ENCODE measurements around the gene SMIM26.
A peak's percentile ranks its signal among the peaks of the same experiment; 100 is the strongest.
"Not testable (repeated sequence)": the region's sequence is repeated elsewhere in the genome, so short reads cannot be mapped to it uniquely, and the experiment has no call there.

SMIM26 gene

DNA sequence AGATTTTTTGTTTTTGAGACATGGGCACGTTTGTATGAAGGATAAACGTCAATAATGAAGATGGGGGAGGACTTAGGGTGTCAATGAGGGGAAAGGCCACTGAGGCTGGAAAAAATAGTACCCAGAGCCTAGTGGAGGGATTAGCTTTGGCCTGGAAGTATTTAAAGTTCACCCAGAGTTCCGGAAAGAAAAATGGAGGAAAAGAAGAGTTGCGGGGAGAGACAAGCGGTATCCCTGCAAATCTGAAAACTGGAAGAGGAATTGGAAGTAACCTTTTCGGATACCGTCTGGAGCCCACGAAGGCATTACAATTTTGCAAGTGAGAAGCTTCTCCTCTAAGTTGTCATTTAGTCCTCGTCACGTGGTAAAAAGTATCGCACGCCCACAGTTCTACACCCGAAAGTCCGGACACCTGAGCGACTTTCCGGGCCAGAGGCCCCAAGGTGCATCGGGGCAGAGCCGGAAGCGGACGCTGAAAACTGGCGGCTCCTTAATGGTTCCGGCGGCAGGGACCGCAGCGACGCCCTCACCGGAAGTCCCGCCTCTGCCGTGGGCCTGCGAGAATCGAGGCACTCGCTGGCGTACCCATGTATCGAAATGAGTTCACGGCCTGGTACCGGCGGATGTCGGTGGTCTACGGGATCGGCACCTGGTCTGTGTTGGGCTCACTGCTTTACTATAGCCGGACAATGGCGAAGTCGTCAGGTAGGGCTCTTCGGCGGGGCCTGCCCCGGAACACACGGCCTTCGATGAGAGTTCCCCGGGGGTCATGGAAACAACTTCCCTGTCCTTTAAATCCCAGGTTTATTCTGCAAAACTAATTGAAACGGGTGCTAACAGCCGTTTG, at the start of gene SMIM26:
Gene SMIM26 (plus strand): TSS at position 541 of the 847 bp plus-strand sequence. CDS start 47 bp downstream, at position 588.
- DNase-seq (ENCODE audit: low read depth in 2 of 2) = peak; percentile 59 to 62

GRCh38 chr20:18522066-18522465, 45.2 kb upstream of the SMIM26 start:
- not testable (repeated sequence) for DNase-seq (ENCODE audit: low read depth in 2 of 2)

GRCh38 chr20:18523066-18523465, 44.2 kb upstream of the SMIM26 start:
- no peak for DNase-seq (ENCODE audit: low read depth in 2 of 2)

DNA sequence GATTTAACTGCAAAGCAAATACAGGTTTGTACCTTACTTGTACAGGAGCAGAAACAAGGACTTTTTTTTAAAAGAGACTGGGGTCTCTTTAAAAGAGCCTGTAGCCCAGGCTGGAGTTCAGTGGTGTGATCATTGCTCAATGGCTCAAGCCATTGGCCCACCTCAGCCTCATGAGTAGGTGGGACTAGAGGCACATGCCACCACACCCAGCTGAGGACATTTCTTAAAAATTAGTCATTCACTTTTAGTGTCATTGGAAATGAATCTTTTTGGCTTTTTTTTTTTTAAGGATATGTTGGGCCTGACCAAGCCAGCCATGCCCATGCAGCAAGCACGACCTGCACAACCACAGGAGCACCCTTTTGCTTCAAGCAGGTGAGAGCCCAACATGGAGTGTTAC, 42.6 kb upstream of the SMIM26 start:
- DNase-seq (ENCODE audit: low read depth in 2 of 2) = no peak

DNA sequence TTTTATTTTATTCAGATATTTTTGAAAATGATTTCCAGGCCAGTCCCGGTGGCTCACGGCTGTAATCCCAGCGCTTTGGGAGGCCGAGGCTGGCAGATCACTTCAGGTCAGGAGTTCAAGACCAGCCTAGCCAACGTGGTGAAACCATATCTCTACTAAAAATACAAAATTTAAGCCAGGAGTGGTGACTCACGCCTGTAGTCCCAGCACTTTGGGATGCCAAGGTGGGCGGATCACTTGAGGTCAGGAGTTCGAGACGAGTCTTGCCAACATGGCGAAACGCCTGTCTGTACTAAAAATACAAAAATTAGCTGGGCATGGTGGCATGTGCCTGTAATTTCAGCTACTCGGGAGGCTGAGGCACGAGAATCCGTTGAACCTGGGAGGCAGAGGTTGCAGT, 40.5 kb upstream of the SMIM26 start:
- DNase-seq (ENCODE audit: low read depth in 2 of 2) = not testable (repeated sequence)

DNA sequence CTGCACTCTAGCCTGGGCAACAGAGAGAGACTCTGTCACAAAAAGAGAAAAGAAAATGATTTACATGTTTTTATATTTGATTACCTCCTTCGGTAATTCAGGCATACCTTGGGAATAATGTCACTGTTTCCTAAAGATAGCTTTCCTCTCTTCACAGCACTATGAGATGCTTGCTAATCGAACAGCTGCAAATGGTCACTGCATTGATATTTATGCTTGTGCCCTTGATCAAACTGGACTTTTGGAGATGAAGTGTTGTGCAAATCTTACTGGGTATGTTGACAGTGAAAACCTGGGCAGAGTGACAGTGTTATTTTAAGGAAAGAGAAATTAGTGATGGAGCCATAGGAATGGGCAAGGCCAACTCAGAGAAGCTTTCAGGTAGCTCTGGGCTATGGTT, 39.9 kb upstream of the SMIM26 start:
- no peak for DNase-seq (ENCODE audit: low read depth in 2 of 2)

- no peak for DNase-seq (ENCODE audit: low read depth in 2 of 2)
Observed at GRCh38 chr20:18527836-18528235, 39.4 kb upstream of the SMIM26 start.

DNA sequence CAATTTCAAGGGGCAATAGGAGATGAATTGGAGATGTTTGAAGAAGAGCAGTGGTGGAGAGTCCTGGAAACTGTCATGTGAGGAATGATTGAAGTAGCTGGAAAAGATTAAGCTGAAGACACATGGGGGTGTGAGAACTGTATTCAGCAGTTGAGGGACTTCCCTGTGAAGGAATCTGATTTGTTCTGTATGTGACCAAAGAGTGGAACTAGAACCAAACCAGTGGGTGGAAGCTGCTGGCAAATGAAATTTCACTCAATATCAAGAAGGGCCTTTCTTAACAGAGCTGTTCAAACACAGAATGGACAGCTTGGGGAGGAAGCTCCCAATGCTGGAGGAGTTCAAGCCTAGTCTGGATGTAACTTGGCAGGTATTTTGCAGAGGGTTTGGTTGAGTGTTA, 38.2 kb upstream of the SMIM26 start:
- no peak for DNase-seq (ENCODE audit: low read depth in 2 of 2)

DNA sequence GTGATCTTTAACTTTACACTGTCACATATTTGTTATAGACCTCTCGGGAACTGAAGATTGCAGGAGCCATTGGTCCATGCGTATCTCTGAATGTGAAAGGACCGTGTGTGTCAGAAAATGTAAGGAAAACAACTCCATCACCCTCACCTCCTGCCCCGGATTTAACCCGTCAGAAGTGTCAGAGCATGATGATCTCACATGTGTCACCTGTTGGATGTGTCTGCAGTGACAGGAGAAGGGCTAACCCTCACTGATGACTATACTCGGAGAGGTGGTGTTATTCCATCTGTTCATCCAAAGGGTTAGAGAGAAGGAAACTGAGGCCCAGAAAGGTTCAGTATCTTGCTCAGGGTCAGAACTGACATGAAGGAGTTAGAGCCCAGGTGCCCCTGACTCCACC, 34.6 kb upstream of the SMIM26 start:
- DNase-seq (ENCODE audit: low read depth in 2 of 2) = no peak

DNA sequence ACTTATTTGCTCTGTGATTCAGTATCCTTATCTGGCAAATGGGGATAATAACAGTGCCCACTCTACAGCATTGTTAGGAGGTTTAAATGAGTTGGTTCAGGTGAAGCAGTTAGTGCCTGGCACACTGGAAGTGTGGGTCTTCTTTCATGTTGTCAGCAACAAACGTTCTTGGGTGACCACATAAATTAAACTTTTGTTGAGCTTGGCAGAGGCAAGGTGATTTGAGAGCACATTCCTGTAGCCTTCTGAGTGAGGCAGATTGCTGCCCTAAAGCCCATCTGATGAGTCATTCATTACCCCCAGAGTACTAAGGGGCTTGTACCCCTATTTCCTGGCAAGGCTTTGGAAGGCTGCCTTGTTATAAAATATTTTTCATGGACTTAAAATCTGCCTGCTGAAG, 33.7 kb upstream of the SMIM26 start:
- no peak for DNase-seq (ENCODE audit: low read depth in 2 of 2)

- no peak for DNase-seq (ENCODE audit: low read depth in 2 of 2)
Observed at GRCh38 chr20:18533978-18534644, 33.1 kb upstream of the SMIM26 start.

DNA sequence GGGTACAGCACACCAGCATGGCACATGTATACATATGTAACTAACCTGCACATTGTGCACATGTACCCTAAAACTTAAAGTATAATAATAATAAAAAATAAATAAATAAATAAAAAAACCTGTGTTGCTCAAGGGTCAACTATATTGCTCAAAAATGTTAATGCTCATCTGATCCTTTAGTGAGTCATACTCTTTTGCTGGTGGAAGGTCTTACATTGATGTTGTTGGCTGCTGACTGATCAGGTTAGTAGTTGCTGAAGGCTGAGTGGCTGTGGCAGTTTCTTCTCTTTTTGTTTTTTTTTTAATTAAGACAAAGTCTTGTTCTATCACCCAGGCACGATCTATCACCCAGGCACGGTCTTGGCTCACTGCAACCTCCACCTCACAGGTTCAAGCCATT, 29.6 kb upstream of the SMIM26 start:
- no peak for DNase-seq (ENCODE audit: low read depth in 2 of 2)

DNA sequence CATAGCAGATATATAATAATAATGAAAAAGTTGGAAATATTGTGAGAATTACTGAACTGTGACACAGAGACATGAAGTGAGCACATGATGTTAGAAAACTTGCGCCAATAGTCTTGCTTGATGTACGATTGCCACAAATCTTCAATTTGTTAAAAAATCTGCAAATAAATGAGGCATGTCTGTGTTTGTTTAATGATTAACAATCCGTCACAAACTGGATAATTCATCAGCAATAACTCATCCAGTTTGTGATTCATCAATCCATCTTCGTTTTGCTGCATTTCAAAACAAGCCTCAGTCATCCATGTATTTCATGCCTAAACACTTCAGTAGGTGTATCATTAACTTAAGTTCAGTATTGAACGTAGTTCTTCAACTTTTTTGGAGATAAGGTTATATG, 25.5 kb upstream of the SMIM26 start:
- no peak for DNase-seq (ENCODE audit: low read depth in 2 of 2)

- no peak for DNase-seq (ENCODE audit: low read depth in 2 of 2)
Observed at GRCh38 chr20:18543216-18543615, 24.0 kb upstream of the SMIM26 start.

DNA sequence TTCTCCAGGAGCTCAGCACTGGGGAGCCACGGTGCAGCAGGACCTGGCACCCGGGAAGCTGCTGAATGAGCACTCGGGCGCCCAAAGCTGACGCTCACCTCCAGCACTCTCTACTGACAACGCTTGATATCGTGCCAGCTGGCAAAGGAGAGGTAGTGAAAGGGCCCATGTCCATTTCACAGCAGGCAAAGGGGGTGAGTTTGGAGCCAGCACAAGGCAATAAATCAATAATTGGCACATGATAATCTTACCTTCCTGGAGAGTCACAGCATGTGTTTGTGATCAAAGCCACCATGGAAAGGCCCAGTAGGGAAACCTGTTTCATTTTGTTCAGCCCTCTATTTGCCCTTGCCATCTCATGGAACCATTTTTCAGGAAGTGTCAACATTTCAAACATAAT, 23.3 kb upstream of the SMIM26 start:
- no peak for DNase-seq (ENCODE audit: low read depth in 2 of 2)

DNA sequence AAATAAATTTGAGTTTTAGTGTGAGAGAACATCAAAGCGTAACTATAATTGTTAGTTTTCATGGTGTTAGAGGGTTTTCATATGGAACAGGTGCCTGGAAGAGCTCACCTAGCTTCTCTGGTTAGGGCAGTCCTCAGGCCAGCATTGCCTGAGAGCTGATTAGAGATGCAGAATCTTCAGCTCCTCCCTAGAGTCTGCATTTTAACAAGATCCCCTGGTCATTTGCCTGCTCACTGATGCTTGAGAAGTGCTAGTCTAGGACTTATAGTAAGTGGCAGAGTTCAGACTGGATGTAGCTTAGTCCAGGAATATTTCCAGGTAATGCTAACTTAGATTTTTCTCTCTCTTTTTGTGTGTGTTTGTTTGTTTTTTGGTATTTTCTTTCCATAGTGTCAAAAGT, 21.7 kb upstream of the SMIM26 start:
- no peak for DNase-seq (ENCODE audit: low read depth in 2 of 2)

GRCh38 chr20:18548465-18548864, 18.8 kb upstream of the SMIM26 start:
- DNase-seq (ENCODE audit: low read depth in 2 of 2) = no peak

DNA sequence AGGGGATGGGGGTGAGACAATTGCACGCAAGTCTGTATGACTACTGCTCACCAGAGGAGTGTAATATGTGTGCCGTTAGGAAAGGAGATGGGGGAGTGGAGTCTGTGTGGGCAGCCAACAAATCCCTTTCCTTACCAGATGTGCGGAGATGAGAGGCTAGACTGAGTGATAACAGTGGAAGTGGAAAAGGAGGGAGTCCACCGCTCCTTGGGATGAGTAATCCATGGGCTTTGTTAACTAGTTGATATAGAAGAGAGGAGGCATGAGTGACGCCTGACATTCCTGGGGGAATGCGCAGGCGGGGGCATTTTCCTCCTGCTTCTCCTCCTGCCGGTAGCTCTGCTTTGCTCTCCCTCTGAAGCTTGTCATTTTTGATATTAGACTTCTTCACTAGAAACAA, 13.5 kb upstream of the SMIM26 start:
- DNase-seq (ENCODE audit: low read depth in 2 of 2) = no peak

DNA sequence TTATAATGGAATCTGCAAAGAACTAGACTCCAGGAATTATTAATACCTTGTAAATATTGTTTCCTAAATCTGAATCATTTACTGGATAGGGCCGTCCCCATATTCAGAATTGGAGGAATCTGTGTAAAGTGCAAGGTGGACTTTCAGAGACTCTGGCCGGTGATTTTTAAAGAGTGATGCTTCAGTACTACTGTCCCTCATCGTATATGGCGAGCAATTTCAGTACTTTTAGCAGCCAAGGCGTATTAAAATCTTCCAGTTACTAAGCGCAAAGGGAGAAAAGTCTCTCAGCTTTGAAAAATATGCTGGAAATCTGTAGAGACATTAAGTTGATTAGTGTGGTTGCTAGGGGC, 483 bp downstream of the SMIM26 start:
- DNase-seq (ENCODE audit: low read depth in 2 of 2) = no peak

DNA sequence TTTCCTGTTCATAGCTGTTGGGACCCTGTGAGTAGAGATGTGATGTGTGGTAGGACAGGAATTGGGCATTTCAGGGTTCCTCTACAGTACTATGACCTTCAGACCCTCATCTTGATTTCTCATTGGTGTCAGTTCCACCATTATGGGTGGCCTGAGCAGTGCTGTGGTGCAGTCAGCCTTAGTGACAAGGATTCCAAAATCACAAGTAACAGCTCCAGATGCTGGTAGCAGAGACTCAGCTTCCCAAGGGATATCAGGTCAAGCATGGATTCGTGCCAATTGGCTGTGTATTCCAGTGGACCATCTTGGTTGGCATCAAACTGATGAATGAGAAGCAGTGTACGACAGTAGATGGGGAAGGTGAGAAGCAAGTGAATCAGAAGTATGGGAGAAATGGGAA, 3.8 kb downstream of the SMIM26 start:
- no peak for DNase-seq (ENCODE audit: low read depth in 2 of 2)

DNA sequence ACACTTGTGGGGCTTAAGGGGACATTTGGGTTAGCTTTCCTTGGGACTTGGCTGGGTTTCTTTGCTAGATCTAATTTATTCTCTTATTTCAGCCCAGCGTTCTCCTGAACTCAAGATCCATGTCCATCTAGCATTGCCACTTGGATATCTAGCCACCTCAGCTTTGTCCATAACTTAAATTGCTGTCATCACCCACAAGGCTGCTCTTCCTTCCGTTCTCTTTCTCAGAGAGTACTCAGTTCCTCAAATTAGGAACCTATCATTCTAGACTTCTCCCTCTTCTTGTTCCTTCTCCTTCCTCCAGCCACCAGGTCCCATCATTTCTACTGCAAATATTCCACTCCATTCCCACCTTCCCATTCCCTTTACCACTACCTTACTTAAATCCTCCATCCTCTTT, 4.3 kb downstream of the SMIM26 start:
- no peak for DNase-seq (ENCODE audit: low read depth in 2 of 2)

DNA sequence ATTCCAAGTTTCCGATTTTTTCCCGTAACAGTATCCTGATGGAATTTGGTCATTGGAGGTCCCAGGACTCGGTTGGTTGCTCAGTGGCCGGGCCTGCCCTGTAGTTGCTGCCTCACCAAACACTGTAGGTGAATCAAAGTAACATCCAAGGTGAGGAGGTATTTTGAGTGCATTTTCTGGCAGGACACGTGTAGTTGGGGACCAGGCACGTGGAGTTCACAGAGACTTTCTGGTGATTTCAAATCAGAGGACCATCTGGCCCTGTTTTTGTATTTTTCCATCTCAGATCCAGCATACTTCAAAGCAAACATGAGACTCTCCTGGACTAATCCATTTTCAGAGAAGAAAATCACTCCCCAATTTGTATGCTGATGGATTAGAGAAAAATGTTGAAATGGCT, 10.7 kb downstream of the SMIM26 start:
- DNase-seq (ENCODE audit: low read depth in 2 of 2) = no peak

DNA sequence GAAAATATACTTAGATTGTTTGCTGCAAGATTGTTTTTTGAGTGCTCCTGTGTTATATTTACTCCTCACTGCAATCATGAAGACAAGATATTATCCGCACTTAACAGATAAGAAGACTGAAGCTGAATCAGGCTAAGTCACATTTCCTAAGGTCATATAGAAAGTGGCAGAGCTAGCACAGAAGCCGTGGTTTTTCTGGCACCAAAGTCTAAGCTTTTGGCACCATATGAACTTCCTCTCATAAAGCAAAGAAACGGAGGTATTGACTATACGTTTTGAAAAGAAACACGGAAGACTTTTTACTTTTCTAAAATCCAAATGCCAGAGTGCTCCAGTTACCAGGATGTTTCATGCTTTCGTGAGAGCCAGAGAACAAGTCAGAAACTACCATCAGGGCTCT, 11.3 kb downstream of the SMIM26 start:
- DNase-seq (ENCODE audit: low read depth in 2 of 2) = no peak

GRCh38 chr20:18580012-18580411, 12.8 kb downstream of the SMIM26 start:
- no peak for DNase-seq (ENCODE audit: low read depth in 2 of 2)

Data from fibroblast of skin of left quadriceps (primary cell).